Measurements from ENCODE around the gene LRRC3B. TPM values are rescaled to one million over a fixed set of nuclear protein-coding genes. Genes with fewer than 3 reads are reported as not detected.

LRRC3B gene
- polyA plus RNA-seq, 1 experiment, result not detected

- POLR2A ChIA-PET, result no interaction called here
- TF ChIP-seq, protein P1, sequence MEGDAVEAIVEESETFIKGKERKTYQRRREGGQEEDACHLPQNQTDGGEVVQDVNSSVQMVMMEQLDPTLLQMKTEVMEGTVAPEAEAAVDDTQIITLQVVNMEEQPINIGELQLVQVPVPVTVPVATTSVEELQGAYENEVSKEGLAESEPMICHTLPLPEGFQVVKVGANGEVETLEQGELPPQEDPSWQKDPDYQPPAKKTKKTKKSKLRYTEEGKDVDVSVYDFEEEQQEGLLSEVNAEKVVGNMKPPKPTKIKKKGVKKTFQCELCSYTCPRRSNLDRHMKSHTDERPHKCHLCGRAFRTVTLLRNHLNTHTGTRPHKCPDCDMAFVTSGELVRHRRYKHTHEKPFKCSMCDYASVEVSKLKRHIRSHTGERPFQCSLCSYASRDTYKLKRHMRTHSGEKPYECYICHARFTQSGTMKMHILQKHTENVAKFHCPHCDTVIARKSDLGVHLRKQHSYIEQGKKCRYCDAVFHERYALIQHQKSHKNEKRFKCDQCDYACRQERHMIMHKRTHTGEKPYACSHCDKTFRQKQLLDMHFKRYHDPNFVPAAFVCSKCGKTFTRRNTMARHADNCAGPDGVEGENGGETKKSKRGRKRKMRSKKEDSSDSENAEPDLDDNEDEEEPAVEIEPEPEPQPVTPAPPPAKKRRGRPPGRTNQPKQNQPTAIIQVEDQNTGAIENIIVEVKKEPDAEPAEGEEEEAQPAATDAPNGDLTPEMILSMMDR (IDR thresholded peaks at IDR 0.05; ENCODE audit: low read depth, low read length), result no peak
- no peak overlapping the region for H3K27ac ChIP-seq (ENCODE audit: low read depth, low read length)
- H3K27me3 ChIP-seq (ENCODE audit: control insufficient read depth, insufficient read depth, low read length), result no peaks in the 10 kb centered on the region
- no peak overlapping the region for H3K4me3 ChIP-seq (ENCODE audit: low read depth, low read length)
- CTCF ChIA-PET, result no interaction called here
- DNase-seq (ENCODE audit: low read depth, low spot score), result no peak
- no peaks in the 10 kb centered on the region for H3K9me3 ChIP-seq (ENCODE audit: control insufficient read depth, insufficient read depth, low read length)
Measured at GRCh38 chr3:26614006-26614685, 8.4 kb upstream of the LRRC3B start.

- no peak overlapping the region for H3K4me3 ChIP-seq (ENCODE audit: low read depth, low read length)
- no peaks in the 10 kb centered on the region for H3K27me3 ChIP-seq (ENCODE audit: control insufficient read depth, insufficient read depth, low read length)
- no peak for DNase-seq (ENCODE audit: low read depth, low spot score)
- H3K9me3 ChIP-seq (ENCODE audit: control insufficient read depth, insufficient read depth, low read length), result peaks cover 31% of the 10 kb centered on the region
- POLR2A ChIA-PET, result no interaction called here
- TF ChIP-seq, protein P1 (IDR thresholded peaks at IDR 0.05; ENCODE audit: low read depth, low read length), result no peak
- H3K27ac ChIP-seq (ENCODE audit: low read depth, low read length), result no peak overlapping the region
- CTCF ChIA-PET, result no interaction called here
Measured at GRCh38 chr3:26621176-26621575, 1.4 kb upstream of the LRRC3B start.

- no peak for DNase-seq (ENCODE audit: low read depth, low spot score)
- H3K27me3 ChIP-seq (ENCODE audit: control insufficient read depth, insufficient read depth, low read length), result no peaks in the 10 kb centered on the region
- CTCF ChIA-PET, result no interaction called here
- POLR2A ChIA-PET, result no interaction called here
- TF ChIP-seq, protein P1 (IDR thresholded peaks at IDR 0.05; ENCODE audit: low read depth, low read length), result no peak
- no peak overlapping the region for H3K4me3 ChIP-seq (ENCODE audit: low read depth, low read length)
- no peak overlapping the region for H3K27ac ChIP-seq (ENCODE audit: low read depth, low read length)
- H3K9me3 ChIP-seq (ENCODE audit: control insufficient read depth, insufficient read depth, low read length), result peaks cover 31% of the 10 kb centered on the region
Measured at GRCh38 chr3:26621906-26622620, 509 bp upstream of the LRRC3B start.

- Histone ChIP-seq H3K27ac (ENCODE audit: low read depth, low read length) (no peak overlapping the region), H3K4me3 (ENCODE audit: low read depth, low read length) (no peak overlapping the region), H3K27me3 (ENCODE audit: control insufficient read depth, insufficient read depth, low read length) (no peaks in the 10 kb centered on the region), H3K9me3 (ENCODE audit: control insufficient read depth, insufficient read depth, low read length) (peaks cover 31% of the 10 kb centered on the region)
- DNase-seq (ENCODE audit: low read depth, low spot score), result no peak
- TF ChIP-seq, protein P1 (IDR thresholded peaks at IDR 0.05; ENCODE audit: low read depth, low read length), result no peak
- CTCF ChIA-PET, result no interaction called here
- POLR2A ChIA-PET, result no interaction called here
Measured at GRCh38 chr3:26623419-26624208, 1.0 kb downstream of the LRRC3B start.

Data from AG04450 (cell line).